ENCODE data around the gene ANG. TPM values are rescaled to one million over a fixed set of nuclear protein-coding genes. Genes with fewer than 3 reads are reported as not detected.
A peak's percentile ranks its signal among the peaks of the same experiment; 100 is the strongest.

ANG gene
- polyA plus RNA-seq, 1 experiment = 5.1 TPM

DNA sequence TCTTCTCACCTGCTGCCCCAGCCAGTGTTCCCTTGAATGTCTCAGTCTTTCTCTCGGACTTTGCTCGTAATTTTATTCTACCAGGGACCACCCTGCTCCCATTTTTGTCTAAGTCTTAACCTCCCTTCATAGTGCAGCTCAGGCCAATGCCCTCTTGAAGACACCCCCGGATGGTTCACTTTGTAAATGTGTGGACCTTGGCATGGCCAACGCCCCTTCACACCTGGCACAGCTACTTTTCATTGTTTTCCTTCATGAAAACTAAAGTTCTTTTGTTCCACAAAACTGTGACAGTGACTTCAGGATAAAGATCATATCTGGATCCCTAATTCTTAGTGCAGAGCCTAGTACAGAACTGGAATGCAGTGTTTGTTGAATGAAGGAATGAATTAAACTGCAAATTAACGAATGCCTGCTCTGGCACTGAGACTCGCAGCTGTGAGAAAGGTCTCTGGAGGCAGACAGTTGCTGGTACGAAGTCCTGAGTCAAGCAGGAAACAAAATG is 7.7 kb upstream of the ANG start:
- TF ChIP-seq, protein P1, sequence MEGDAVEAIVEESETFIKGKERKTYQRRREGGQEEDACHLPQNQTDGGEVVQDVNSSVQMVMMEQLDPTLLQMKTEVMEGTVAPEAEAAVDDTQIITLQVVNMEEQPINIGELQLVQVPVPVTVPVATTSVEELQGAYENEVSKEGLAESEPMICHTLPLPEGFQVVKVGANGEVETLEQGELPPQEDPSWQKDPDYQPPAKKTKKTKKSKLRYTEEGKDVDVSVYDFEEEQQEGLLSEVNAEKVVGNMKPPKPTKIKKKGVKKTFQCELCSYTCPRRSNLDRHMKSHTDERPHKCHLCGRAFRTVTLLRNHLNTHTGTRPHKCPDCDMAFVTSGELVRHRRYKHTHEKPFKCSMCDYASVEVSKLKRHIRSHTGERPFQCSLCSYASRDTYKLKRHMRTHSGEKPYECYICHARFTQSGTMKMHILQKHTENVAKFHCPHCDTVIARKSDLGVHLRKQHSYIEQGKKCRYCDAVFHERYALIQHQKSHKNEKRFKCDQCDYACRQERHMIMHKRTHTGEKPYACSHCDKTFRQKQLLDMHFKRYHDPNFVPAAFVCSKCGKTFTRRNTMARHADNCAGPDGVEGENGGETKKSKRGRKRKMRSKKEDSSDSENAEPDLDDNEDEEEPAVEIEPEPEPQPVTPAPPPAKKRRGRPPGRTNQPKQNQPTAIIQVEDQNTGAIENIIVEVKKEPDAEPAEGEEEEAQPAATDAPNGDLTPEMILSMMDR (IDR thresholded peaks at IDR 0.05; ENCODE audit: low read depth, low read length) = no peak
- H3K4me3 ChIP-seq (ENCODE audit: low read depth, low read length) = peak overlapping the region; percentile 86
- DNase-seq (ENCODE audit: low read depth, low spot score) = no peak
- no peaks in the 10 kb centered on the region for H3K27me3 ChIP-seq (ENCODE audit: control insufficient read depth, insufficient read depth, low read length)
- peak overlapping the region; percentile 47 for H3K27ac ChIP-seq (ENCODE audit: low read depth, low read length)
- no peaks in the 10 kb centered on the region for H3K9me3 ChIP-seq (ENCODE audit: control insufficient read depth, insufficient read depth, low read length)
- POLR2A ChIA-PET = interaction anchor here (1.5 to 4.3 kb wide), 2 partner anchors 67 to 338 kb away, joined by 13 to 30 read pairs; partner anchors contain the start of gene PARP2
- CTCF ChIA-PET = interaction anchor here (0.8 to 3.4 kb wide), 10 partner anchors 10 to 354 kb away, joined by 3 to 22 read pairs (median 7); no protein-coding TSS in a partner anchor

DNA sequence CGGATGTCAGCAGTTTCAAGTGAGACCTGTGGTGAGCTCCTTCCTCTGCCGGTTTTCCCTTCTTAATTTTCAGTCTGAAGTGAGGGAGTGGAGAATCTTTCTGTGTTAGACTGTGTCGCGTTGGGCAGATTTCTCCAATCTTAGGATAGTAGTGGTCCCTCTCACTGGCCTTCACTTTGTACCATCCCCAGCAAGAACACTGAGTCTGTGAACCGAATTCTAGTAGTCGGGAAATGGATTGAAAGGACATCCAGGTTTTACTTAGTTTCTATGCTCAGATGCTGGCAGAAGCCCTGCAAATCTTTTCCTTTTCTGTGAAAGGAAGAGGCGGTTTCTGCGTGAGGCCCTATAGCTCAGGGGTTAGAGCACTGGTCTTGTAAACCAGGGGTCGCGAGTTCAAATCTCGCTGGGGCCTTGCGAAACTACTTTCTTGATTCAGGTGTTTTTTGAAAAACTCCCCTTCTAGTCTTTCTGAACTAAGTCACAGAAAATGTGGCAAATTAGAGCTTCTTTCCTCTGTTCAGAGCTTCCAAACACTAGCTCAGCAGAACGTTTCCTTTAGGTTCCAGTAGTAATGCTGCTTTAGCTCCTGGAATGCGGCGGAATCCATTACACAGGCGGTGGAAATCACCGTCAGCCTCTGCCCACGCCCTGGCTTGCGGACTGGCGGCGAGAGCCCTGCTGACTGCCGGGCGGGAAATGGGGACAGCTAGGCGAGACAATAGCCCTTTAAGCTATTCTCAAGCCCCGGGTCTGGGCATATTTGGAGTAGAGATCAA is 7.0 kb upstream of the ANG start:
- H3K4me3 ChIP-seq (ENCODE audit: low read depth, low read length) = peak overlapping the region; percentile 86
- POLR2A ChIA-PET = interaction anchor here (0.6 to 4.3 kb wide), 6 partner anchors 49 to 339 kb away, joined by 3 to 30 read pairs (median 8); partner anchors contain the start of genes PARP2, PIP4P1 and TEP1
- TF ChIP-seq, protein P1 (IDR thresholded peaks at IDR 0.05; ENCODE audit: low read depth, low read length) = no peak
- no peaks in the 10 kb centered on the region for H3K9me3 ChIP-seq (ENCODE audit: control insufficient read depth, insufficient read depth, low read length)
- no peak for DNase-seq (ENCODE audit: low read depth, low spot score)
- H3K27ac ChIP-seq (ENCODE audit: low read depth, low read length) = peak overlapping the region; percentile 99
- CTCF ChIA-PET = interaction anchor here (0.8 to 3.4 kb wide), 11 partner anchors 10 to 354 kb away, joined by 3 to 22 read pairs (median 4); no protein-coding TSS in a partner anchor
- H3K27me3 ChIP-seq (ENCODE audit: control insufficient read depth, insufficient read depth, low read length) = no peaks in the 10 kb centered on the region

DNA sequence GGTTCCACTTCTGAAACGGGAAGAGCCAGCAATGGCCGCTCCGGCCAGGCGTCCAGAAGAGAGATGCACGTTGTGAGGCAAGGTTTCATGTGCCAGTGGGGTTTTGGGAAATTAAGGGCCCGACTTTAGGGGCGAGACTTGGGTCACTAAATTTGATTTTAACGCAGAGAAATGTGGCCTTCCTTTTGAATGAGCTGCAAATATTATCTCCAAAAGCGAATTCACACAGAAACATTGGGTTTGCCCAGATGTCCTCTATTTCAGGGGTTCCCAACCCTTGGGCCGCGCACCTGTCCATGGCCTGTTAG is 6.5 kb upstream of the ANG start:
- POLR2A ChIA-PET = interaction anchor here (1.0 to 4.3 kb wide), 5 partner anchors 50 to 339 kb away, joined by 5 to 30 read pairs (median 9); partner anchors contain the start of genes PARP2, PIP4P1 and TEP1

DNA sequence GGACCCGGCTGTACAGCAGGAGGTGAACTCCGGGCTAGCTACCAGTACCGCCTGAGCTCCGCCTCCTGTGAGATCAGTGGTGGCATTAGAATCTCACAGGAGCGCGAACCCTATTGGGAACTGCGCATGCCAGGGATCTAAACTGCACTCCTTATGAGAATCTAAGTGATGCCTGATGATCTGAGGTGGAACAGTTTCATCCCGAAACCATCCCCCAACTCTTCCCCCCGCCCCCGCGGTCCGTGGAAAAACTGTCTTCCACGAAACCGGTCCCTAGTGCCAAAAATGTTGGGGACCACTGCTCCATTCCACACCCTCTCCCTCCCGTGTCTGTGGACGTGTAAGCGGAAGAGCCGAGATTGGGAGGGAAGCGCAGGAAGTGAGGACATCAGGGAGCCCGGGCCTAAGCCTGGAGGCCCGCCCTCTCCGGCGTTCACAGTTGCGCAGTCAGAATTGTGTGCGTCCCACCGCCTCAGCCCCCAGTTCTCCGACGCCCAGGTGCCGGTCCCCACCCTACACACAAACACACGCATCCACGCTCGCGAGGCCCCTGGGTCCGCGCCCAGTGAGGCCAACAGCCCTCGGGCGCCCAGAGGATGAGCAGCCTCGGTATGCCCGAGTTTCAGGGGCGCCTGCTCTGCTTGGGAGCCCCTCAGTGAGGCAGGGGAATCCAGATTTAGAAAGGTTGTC is 6.0 kb upstream of the ANG start:
- H3K9me3 ChIP-seq (ENCODE audit: control insufficient read depth, insufficient read depth, low read length) = no peaks in the 10 kb centered on the region
- no peak for DNase-seq (ENCODE audit: low read depth, low spot score)
- POLR2A ChIA-PET = interaction anchor here (1.0 to 4.3 kb wide), 8 partner anchors 50 to 340 kb away, joined by 4 to 30 read pairs (median 6); partner anchors contain the start of genes PARP2, PIP4P1 and TEP1
- H3K27ac ChIP-seq (ENCODE audit: low read depth, low read length) = peak overlapping the region; percentile 99
- TF ChIP-seq, protein P1 (IDR thresholded peaks at IDR 0.05; ENCODE audit: low read depth, low read length) = 0 out of 2 replicates have a peak, but pooled peaks have one; percentile 14
- no peaks in the 10 kb centered on the region for H3K27me3 ChIP-seq (ENCODE audit: control insufficient read depth, insufficient read depth, low read length)
- CTCF ChIA-PET = interaction anchor here (0.8 to 3.4 kb wide), 8 partner anchors 9 to 355 kb away, joined by 3 to 22 read pairs (median 14); no protein-coding TSS in a partner anchor
- H3K4me3 ChIP-seq (ENCODE audit: low read depth, low read length) = peak overlapping the region; percentile 86

More for the DNA sequence above, 6.5 kb upstream of the ANG start:
- no peaks in the 10 kb centered on the region for H3K27me3 ChIP-seq (ENCODE audit: control insufficient read depth, insufficient read depth, low read length)
- H3K9me3 ChIP-seq (ENCODE audit: control insufficient read depth, insufficient read depth, low read length) = no peaks in the 10 kb centered on the region
- H3K27ac ChIP-seq (ENCODE audit: low read depth, low read length) = peak overlapping the region; percentile 99
- CTCF ChIA-PET = interaction anchor here (1.0 to 3.4 kb wide), 9 partner anchors 9 to 355 kb away, joined by 3 to 22 read pairs (median 10); no protein-coding TSS in a partner anchor
- DNase-seq (ENCODE audit: low read depth, low spot score) = no peak
- H3K4me3 ChIP-seq (ENCODE audit: low read depth, low read length) = peak overlapping the region; percentile 86
- TF ChIP-seq, protein P1 (IDR thresholded peaks at IDR 0.05; ENCODE audit: low read depth, low read length) = no peak
